D721Med (cell line): ENCODE measurements around the gene ZSWIM7.

ENCODE experiments used
- DNase-seq: peaks from one replicate; pipeline ENCODE4 v3.0.0; 2011; ENCODE audit warnings: low spot score; ENCODE audit not compliant: insufficient read length
- FAIRE-seq: peaks from 2 replicates; lab custom pipeline; 2011; peaks lifted over from hg19 to GRCh38; lab: Jason Lieb, UNC
- CTCF ChIP-seq: IDR thresholded peaks from 2 replicates; pipeline ENCODE4 v1.5.1; 2012; ENCODE audit warnings: mild to moderate bottlenecking, control low read depth; ENCODE audit not compliant: insufficient read depth; ENCODE audit errors: missing control alignments

ZSWIM7 gene

DNA sequence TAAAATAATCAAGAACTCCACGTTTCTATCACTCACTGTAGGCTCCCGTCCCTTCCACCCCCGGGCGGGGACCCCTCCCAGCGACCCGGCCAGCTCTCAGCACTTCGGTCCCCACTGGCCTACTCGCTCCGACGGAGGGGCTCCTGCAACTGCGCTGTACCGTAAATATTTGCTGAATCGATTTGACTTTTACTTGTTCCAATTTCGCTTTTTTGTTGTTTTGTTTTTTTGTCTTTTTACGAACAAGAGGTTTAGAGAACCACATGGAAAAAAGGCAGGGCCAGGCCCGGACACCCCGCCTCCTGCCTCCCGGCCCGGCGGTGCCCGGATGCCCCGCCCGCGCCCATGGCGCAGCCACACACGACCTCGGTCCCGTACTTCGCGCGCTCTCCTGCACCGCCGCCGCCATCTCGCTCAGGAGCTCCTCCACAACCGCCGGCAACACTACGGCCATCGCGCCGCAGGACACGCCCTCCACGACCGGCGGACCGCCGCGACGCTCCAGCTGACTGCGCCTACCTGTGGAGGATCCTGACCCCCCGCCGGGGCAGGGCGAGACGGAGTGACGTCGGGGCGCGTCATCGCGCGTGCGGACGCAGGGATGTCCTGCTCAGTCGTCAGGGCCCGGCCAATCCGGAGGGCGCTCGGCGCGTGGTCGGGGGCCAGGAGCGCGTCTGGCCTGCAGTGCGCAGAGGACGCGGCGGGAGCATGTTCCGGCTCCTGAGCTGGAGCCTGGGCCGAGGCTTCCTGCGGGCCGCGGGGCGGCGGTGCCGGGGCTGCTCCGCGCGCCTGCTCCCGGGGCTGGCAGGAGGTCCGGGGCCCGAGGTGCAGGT is at the start of gene ZSWIM7, which contains the start of gene TTC19:
Gene ZSWIM7 (minus strand): TSS at position 564 of the 833 bp plus-strand sequence. CDS start 110 bp downstream, at position 454.
Gene TTC19 (plus strand): TSS at position 684 of the 833 bp plus-strand sequence. CDS start 25 bp downstream, at position 709.
- TF ChIP-seq CTCF = no peak
- FAIRE-seq = no peak
- peak; percentile 96 for DNase-seq

DNA sequence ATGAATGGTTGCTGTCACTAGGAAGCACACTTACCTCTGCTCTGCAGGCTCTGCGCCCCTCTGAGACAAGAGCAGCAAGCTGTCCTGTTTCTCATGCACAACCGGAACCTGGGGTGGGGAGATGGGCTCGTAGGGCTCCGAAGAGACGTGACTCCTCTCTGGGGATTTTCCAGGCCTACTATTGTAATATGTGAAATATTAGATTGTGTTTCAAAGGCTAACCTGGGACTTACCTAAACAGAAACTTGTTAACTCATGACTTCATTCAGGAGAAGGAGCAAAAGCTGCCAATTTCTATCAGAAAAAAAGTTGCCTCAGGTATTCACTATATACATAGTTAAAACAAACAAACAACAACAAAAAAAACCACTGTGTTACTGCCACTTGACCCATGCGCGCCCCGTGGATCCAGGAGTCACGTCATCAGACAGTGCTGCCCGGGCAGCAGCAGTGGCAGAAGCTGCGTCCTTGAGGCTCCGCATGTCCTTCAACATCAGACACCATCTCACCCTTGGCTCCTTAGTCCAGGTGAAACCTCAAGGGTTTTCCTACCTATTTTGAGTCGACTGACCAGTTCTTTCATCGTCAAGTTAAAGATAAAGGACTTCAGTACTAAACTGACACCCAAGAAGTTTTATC is 49.4 kb upstream of the ZSWIM7 start:
- no peak for TF ChIP-seq CTCF
- DNase-seq (no peak), FAIRE-seq (no peak)

DNA sequence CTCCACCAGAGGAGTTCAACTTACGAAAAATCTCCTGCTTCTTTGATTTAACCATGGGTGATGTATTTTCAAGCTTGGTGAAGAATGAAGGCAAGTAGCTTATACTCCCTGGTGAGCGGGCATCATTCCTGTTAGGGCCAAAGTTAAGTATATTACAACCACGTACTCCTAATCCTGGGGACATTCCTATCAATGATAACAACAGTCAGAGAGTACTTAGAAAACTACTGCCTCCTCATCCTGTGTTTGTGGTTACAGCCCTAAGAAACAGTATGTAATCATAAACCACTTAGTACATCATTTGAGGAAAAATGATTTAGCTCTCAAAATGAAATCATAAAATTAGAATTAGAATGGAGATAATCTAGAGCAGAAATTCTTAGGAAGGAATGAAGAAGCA is 47.5 kb upstream of the ZSWIM7 start:
- no peak for TF ChIP-seq CTCF
- FAIRE-seq (no peak), DNase-seq (no peak)

DNA sequence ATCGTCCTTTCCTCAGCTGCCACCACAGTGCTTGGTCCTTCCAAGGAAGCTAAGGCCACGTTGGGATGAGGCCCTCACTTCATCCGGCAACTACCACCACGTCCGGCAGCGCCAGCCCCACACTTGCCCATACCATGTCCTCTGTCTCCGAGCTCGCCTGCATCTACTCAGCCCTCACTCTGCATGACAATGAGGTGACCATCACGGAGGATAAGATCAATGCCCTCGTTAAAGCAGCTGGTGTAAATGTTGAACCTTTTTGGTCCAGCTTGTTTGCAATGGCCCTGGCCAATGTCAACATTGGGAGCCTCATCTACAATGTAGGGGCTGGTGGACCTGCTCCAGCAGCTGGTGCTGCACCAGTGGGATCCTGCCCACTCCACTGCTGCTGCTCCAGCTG is 45.0 kb upstream of the ZSWIM7 start:
- TF ChIP-seq CTCF = no peak
- DNase-seq = no peak
- no peak for FAIRE-seq

- no peak for TF ChIP-seq CTCF
- FAIRE-seq (no peak), DNase-seq (no peak)
These were observed 41.3 kb upstream of the ZSWIM7 start for GRCh38 chr17:16040710-16041251.

- TF ChIP-seq CTCF = no peak
- no peak for DNase-seq
- FAIRE-seq = no peak
These were observed 38.1 kb upstream of the ZSWIM7 start for GRCh38 chr17:16037636-16038035.
